Nephron progenitor cell (in vitro differentiated cells): ENCODE measurements around the gene C8G.

ENCODE experiments used
- DNase-seq: peaks from one replicate; pipeline ENCODE4 v3.0.0; 2021
- H3K27ac Mint-ChIP-seq: 2 replicates; pipeline ENCODE4 v1.8.0; 2021; ENCODE audit warnings: mild to moderate bottlenecking, moderate library complexity, mixed read lengths
- H3K27me3 Mint-ChIP-seq: 2 replicates; pipeline ENCODE4 v1.8.0; 2021; ENCODE audit warnings: mild to moderate bottlenecking, low read depth, mixed read lengths; ENCODE audit not compliant: poor library complexity
- H3K36me3 Mint-ChIP-seq: 2 replicates; pipeline ENCODE4 v1.8.0; 2021; ENCODE audit warnings: low read depth, mixed read lengths
- H3K4me1 Mint-ChIP-seq: 2 replicates; pipeline ENCODE4 v1.8.0; 2021; ENCODE audit warnings: mixed read lengths
- H3K4me3 Mint-ChIP-seq: 2 replicates; pipeline ENCODE4 v1.8.0; 2021; ENCODE audit warnings: mild to moderate bottlenecking, moderate library complexity, mixed read lengths
- H3K9me3 Mint-ChIP-seq: 2 replicates; pipeline ENCODE4 v1.8.0; 2021; ENCODE audit warnings: mild to moderate bottlenecking, moderate library complexity, mixed read lengths
- TF ChIP-seq, protein P1 (sequence below): fragments of 200-600 bp; sonication (generic); IDR thresholded peaks from 2 replicates; pipeline ENCODE4 v1.5.0; 2021; ENCODE audit warnings: antibody characterized with exemption

C8G gene

DNA sequence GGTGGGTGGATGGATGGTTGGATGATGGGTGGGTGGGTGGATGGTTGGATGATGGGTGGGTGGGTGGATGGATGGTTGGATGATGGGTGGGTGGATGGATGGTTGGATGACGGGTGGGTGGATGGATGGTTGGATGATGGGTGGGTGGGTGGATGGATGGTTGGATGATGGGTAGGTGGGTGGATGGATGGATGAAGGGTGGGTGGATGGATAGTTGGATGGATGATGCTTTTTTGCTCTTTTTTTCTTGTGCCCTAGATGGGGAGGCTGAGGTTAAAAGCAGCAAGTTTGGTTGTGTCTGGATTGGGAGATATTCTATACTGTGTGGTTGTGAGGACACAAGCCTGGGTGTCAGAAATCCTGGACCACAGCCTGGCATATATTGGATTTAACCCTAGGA lies 12.4 kb downstream of the C8G start:
- DNase-seq: no peak
- peaks cover 25% of the 10 kb centered on the region for H3K27me3 Mint-ChIP-seq
- H3K9me3 Mint-ChIP-seq: peaks cover 9% of the 10 kb centered on the region
- no peaks in the 10 kb centered on the region for H3K36me3 Mint-ChIP-seq
- H3K27ac Mint-ChIP-seq: no peak overlapping the region
- no peak overlapping the region for H3K4me3 Mint-ChIP-seq
- TF ChIP-seq, protein P1, sequence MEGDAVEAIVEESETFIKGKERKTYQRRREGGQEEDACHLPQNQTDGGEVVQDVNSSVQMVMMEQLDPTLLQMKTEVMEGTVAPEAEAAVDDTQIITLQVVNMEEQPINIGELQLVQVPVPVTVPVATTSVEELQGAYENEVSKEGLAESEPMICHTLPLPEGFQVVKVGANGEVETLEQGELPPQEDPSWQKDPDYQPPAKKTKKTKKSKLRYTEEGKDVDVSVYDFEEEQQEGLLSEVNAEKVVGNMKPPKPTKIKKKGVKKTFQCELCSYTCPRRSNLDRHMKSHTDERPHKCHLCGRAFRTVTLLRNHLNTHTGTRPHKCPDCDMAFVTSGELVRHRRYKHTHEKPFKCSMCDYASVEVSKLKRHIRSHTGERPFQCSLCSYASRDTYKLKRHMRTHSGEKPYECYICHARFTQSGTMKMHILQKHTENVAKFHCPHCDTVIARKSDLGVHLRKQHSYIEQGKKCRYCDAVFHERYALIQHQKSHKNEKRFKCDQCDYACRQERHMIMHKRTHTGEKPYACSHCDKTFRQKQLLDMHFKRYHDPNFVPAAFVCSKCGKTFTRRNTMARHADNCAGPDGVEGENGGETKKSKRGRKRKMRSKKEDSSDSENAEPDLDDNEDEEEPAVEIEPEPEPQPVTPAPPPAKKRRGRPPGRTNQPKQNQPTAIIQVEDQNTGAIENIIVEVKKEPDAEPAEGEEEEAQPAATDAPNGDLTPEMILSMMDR: no peak
- H3K4me1 Mint-ChIP-seq: no peaks in the 10 kb centered on the region

- TF ChIP-seq, protein P1: no peak
- peaks cover 9% of the 10 kb centered on the region for H3K9me3 Mint-ChIP-seq
- peaks cover under 1% of the 10 kb centered on the region for H3K4me1 Mint-ChIP-seq
- H3K36me3 Mint-ChIP-seq: no peaks in the 10 kb centered on the region
- H3K27ac Mint-ChIP-seq: no peak overlapping the region
- DNase-seq: no peak
- H3K4me3 Mint-ChIP-seq: no peak overlapping the region
- peaks cover 25% of the 10 kb centered on the region for H3K27me3 Mint-ChIP-seq
These were observed 12.9 kb downstream of the C8G start for GRCh38 chr9:136957901-136958300.

DNA sequence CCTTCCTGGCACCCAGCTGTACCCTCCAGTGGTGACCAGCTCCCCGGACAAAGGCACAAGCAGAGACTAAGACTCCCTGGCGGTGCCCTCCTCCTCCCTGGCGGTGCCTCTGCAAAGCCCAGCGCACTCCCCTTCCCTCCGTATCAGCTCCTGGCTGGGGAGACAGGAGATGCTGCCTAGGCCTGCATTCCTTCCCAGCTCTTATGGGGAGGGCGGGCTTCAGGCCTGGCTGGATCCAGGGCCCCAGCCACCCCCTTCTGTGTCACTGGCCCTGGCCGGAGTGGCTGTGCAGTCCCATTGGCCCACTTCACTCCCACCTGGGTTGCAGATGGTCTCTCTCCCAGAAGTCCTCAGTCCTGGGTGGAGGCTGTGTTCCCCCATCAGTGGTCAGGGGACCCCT lies 13.4 kb downstream of the C8G start:
- no peak overlapping the region for H3K4me3 Mint-ChIP-seq
- no peak overlapping the region for H3K27ac Mint-ChIP-seq
- TF ChIP-seq, protein P1: no peak
- H3K4me1 Mint-ChIP-seq: peaks cover 4% of the 10 kb centered on the region
- no peak for DNase-seq
- peaks cover 9% of the 10 kb centered on the region for H3K9me3 Mint-ChIP-seq
- no peaks in the 10 kb centered on the region for H3K36me3 Mint-ChIP-seq
- H3K27me3 Mint-ChIP-seq: peaks cover 25% of the 10 kb centered on the region

- no peak overlapping the region for H3K27ac Mint-ChIP-seq
- H3K4me1 Mint-ChIP-seq: peaks cover 4% of the 10 kb centered on the region
- peaks cover 9% of the 10 kb centered on the region for H3K9me3 Mint-ChIP-seq
- H3K27me3 Mint-ChIP-seq: peaks cover 25% of the 10 kb centered on the region
- TF ChIP-seq, protein P1: no peak
- H3K36me3 Mint-ChIP-seq: no peaks in the 10 kb centered on the region
- no peak overlapping the region for H3K4me3 Mint-ChIP-seq
- DNase-seq: no peak
These were observed 14.1 kb downstream of the C8G start for GRCh38 chr9:136958898-136959850.

- TF ChIP-seq, protein P1: no peak
- H3K27me3 Mint-ChIP-seq: peaks cover 21% of the 10 kb centered on the region
- no peak overlapping the region for H3K27ac Mint-ChIP-seq
- no peak for DNase-seq
- H3K4me1 Mint-ChIP-seq: peaks cover 10% of the 10 kb centered on the region
- no peak overlapping the region for H3K4me3 Mint-ChIP-seq
- H3K36me3 Mint-ChIP-seq: no peaks in the 10 kb centered on the region
- H3K9me3 Mint-ChIP-seq: peaks cover 9% of the 10 kb centered on the region
These were observed 15.3 kb downstream of the C8G start for GRCh38 chr9:136960212-136960937.
